Esophagus muscularis mucosa (tissue), 3 donors: Measurements from ENCODE around the gene RNF144A.

Source experiments
- CTCF ChIP-seq, 3 experiments: fragments of 200-600 bp in 2 of 3; fragments of 450-650 bp in 1 of 3; sonication (generic) in 2 of 3; IDR thresholded peaks; one replicate each; pipeline ENCODE4 v1.5.1; 2017 to 2019; ENCODE audit warnings: antibody characterized with exemption in 3 of 3, mild to moderate bottlenecking in 2 of 3, moderate library complexity in 1 of 3
- POLR2AphosphoS5 ChIP-seq, 2 donors: sonication (generic); formaldehyde crosslinking; IDR thresholded peaks; one replicate each; pipeline ENCODE4 v1.6.1; 2017; ENCODE audit warnings: antibody characterized with exemption in 2 of 2

GRCh38 chr2:7024261-7024660, 107.0 kb downstream of the RNF144A start:
- TF ChIP-seq CTCF (IDR thresholded peaks at IDR 0.05), result no peak
- no peak for TF ChIP-seq POLR2AphosphoS5 (IDR thresholded peaks at IDR 0.05)
